Stimulated activated CD4-positive, alpha-beta T cell treated with anti-CD3 and anti-CD28 coated beads, Interleukin-12 subunit alpha, Interleukin-12 subunit beta, amount 100 ng/mL, for 48 hours (primary cell): ENCODE data around the gene CDH10.

Experiments
- DNase-seq, 3 donors: peaks; one replicate each; pipeline ENCODE4 v3.0.0-alpha.2; 2020; ENCODE audit warnings: low read depth in 2 of 3, low spot score in 1 of 3

CDH10 gene

DNA sequence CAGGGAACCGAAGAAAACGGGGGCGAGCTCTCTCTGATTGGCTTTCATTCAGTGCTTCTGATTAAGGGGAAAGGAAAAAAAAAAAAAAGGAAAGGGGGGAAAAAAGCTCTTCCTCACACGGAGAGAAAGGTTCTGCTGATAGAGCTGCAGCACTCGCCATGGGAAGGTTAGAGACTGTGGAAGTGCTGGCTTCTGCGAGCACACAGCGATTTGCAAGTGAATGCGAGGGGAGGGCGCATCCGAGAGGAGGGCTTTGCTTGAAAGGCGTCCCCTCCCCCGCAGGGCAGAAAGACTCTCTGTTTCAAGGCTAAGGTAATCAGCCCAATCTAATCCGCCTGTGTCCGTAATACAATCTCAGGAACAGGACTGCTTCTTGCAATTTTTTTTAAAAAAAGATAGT, at the start of gene CDH10:
CDH10 (minus strand) TSS at position 218 of the 400 bp plus-strand sequence. CDS start 51,488 bp downstream, outside the sequence.
- DNase-seq, result no peak

DNA sequence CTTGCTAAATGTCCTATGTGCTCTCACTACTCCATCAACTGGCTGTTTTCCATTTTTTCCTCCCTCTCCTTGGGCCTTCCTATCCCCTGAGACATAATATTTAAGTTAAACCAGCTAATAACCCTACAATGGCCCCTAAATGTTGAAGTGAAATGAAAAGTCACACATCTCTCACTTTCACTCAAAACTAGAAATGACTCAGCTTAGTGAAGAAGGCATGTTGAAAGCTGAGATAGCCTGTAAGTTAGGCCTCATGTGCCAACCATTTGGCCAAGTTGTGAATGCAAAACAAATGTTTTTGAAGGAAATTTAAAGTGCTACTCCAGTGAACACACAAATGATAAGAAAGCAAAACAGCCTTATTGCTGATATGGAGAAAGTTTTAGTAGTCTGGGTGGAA, 48.8 kb upstream of the CDH10 start:
- DNase-seq, result no peak

DNA sequence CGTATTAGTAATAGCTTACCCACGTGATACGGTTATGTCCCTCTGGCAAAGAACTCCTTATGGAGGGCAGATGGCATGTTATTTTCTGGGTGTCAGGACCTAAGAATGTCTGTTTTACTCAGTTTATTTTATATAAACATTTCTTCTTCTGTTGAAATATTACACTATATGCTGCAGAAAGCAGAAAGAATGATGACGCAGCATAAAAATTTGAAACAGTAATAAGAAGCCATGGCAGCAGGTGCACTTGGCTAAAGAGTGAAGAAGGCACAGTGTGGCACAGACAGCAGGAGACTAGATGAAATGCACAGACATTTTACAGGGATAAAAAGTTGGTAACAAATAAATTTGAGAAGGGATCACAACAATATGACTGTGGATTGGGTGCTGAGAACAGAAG, 46.3 kb upstream of the CDH10 start:
- no peak for DNase-seq

DNA sequence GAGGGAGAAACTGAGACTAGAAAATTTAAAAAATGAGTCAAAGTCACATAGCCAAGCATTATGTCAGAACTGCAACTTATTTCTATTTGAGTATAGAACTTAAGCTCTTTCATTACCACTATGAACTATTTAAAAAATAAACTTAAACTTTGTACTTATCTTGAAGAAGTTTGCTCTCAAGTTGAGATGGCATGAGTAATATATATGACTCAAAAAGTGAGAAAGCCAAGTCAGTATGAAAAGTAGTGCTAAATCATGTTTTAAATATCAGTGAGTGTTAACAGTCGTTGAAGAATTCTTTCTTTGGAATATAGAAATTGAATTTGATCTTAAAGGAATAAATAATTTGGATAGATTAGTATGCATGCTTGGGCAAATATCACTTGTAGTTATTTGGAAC, 36.3 kb upstream of the CDH10 start:
- DNase-seq, result no peak

DNA sequence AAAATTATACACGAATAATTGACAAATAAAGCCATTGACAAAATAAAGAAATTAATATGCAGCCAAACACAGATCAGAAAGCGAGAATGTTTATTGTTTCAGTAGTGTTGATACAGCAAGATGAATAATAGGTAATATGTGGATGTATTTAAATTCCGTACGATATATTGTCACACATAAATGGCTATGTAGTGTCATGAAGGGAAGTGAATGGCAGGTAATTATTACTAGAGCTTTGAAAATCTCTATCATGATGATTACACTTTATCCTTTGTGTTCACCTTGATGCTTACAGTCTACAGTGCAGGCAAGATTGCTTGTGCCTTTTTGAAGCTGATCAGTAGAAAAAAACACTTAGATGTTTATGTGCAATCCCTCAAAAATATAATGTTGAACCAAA, 23.3 kb upstream of the CDH10 start:
- DNase-seq, result no peak

DNA sequence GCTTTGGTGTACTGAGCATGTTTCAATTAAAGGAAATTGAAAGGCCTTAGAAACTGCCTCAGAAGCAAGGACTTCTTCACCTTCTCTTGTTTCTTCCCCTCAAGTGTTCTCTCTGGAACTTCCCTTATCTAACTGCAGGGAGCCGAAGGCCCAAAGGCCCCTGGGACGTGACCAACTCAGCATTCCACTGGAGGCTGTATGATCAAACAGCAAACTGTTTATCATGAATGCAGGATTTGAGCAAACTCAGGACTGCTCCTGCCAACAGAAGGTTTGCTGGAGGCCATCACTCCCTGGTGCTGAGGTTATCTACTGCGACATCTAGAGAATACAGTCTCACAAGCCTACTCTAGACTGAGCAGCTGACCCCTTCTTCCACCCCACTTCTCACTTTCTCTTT, 4.8 kb upstream of the CDH10 start:
- no peak for DNase-seq

DNA sequence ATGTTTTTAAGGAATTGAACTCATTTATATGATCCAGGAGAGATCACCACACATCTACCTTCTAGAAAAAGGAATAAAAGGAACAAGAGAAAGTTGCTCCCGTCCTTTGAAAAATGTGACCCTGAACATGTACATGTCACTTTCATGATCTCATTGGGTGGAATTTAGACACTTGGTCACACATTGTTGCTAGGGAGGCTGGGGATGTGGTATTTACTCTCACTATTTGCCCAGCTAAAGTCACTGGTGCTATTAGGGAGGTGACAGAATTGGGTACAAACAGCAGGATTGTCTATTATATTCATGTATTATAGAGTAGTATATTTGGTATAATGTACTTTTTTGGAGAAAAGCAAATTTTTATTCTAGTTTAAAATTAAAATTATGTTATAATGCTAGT, 2.1 kb upstream of the CDH10 start:
- DNase-seq, result no peak

DNA sequence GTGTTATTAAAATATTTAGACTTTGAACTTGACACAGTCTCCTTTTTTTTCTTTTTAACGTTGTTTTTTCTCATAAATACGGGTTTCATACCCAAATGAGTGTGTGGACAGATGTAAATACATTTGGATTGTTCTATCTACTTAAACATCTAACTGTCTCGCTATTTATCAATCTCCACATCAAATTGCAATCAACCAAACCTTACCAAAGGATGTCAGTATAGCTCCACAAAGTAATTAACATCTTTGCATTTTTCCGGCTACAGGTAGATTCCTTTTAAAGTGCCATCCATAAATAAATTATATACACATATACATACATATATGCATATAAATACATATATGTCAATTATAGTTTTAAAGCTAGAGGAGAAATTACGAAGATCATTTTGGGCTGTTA, 705 bp upstream of the CDH10 start:
- DNase-seq, result no peak

DNA sequence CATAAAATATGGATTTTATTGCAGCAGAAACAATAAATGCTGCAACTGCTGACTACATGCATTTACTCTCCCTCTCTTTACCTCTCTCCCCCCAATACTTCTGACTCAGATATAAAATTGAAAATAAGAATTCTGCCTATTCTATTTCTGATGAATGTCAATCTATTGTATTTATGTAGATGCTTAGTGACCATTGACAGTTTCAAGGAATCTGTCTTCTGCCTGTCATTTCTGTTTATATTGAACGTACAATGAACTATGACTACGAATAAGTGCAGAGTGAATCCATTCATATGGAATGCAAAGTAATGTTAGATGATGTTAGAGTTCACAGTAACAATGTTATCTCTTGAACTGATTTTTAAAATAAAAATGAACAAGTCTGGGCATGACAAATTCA, 898 bp downstream of the CDH10 start:
- no peak for DNase-seq

DNA sequence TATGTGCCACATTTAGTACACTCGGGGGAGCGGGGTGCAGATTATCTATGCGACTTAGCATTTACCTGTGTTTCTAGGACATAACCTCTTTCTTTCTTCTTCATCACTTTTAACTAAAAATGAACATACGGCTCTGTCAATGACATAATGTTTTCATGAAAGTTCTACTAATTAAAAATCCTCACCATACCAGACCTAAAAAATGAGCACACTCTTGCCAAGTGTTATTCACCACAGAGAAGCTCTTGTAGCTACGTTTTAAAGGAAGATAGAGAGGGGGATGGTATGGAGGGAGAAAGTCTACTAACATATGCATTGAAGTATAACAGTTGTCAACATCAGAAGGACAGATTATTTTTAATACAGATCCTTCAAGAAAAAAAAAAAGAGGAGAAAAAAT, 1.6 kb downstream of the CDH10 start:
- no peak for DNase-seq

DNA sequence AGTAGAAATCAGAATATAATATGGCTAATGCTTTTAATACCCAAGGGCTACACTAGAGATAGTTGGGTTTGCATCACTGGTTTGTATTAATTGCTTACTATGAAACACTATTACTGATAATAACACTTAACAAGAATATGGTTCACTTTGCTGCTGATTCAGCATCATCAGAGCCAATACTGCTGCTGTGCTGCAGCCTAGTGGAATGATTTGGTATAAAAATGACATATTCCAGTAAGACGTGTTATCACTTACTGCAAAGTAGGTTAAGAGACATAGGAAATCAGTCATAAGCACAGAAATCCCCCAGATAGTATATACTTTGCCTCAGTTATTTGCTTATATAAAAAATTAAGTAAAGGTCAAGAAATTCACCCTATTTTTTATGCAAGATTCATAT, 2.8 kb downstream of the CDH10 start:
- DNase-seq, result no peak

DNA sequence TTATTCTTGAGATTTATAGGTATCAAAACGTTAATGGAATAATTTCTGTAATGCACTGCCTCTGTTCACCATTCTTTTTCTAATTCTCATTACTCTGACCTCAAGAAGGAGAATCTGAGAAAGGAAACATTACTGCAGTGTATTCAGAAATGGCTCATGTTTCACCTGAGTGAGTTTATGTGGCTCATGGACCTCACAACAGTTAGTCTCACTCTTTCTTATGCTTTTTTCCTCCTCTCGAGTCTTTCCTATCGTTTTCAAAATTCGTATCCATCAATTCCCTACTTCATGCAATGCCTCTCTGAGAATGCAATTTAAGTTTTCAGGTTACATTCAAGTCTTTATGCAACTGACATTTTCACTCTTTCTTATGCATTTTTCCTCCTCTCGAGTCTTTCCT, 9.6 kb downstream of the CDH10 start:
- no peak for DNase-seq

DNA sequence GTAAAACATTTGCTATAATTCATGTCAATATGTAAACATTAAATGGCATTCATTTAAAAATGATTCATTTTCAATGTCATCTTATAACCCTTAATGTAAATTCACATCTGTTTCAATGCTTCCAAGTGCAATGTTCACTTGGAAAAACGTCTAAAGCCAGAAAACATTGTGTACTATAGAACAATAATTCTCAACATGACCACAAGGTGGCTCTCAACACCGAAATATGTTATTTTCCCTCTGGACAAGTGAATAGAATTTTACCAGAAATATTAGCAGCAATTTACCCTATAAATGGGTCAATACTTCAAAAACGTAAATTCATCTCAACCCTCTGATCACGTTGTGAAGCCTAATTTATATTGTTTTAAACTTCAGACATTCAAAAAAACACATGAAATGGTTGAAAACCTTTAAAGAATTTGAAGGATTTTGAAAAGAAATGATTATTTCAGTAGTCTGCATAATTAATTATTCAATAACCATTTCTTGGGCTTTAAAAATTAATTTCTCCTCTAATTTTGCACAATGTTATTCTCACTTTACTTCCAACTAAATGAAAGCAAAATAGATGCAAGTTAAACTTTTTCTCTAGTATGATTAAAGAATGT, 11.0 kb downstream of the CDH10 start:
- DNase-seq, result peak in 1 of 3 donors; percentile 15

DNA sequence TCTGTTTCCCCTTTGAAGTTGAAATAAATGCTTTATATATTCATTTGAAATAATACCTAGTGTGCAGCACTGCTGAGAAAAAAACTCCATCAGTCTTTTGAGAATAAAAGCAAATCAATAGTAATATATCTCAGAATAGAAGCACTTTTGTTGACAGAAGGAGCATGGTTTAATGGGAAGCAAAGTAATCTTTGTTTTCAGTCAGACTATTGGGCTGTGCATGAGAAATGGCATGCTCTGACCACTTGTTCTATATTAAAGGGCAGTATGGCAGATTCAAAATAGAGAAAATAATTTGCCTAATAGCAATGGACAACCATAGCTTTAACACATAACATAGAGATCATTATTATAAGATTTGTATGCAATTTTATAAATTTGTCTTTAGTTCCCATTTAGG, 12.4 kb downstream of the CDH10 start:
- no peak for DNase-seq

DNA sequence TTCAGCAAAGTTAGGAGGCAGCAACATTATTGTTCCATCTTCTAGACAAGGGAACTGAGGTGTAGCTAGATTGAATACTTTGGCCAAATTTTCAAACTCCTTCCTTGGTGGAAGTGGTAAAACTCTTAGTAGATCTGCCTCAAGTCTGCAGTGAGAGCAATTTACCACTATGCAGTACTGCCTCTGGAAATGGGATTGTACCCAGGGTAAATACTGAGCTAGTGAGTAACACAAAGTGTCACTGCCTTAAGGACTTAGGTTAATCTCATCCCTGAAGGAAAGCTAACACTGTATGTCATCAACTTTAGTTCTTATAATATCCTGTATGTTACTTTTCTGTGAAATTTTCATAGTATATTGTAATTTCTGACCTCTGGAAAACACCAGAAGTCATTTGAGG, 13.9 kb downstream of the CDH10 start:
- DNase-seq, result no peak

DNA sequence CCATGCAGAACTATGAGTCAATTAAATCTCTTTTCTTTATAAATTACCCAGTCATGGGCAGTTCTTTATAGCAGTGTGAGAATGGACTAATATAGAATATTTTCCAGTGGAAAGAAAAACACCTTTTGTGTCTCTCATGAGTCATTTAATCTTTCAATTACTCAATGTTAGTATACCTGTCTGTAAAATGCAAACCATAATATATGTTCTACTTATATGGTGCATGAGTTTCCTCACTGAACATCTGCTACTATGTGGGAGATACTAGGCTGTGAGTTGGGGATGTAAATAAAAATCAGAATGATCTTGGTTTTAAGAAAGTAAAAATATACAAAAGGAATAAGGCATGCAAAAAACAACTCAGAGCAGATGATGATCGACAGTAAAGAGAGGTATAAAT, 15.0 kb downstream of the CDH10 start:
- no peak for DNase-seq

DNA sequence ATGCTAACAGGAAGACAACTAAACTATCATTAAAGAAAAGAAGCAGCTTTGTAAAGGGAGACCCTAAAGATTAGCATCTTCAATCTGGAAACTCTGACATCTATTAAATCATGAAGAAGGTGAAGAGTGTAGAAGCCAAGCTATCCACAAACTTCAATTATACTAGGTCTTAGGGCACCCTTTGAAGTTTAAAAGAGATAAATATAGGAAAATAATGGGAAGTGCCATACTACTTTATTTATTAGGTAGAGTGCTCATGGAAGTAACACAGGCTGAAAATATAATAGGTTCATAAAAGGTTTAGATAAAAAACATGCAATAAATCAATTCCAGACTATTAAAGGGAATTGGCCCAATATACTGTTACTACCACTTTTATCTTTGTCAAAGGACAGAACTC, 19.9 kb downstream of the CDH10 start:
- DNase-seq, result no peak

DNA sequence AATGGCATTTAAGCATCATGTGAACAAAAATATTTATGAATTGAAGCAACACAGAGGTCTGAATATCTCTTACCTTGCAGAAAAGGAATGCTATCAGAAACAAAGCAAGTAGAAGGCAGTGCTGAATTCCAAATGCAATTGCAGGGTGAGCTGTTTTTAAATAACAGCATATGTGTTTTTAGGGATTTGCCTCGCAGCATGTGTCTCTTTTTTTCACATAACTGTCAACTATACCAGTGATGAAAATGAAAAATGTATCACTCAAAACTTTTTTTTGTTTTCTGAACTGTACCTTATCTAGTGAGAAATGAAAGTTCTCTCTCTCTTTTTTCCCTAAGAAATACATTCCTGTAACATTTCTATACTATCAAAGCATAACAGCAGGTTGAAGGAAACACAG, 21.2 kb downstream of the CDH10 start:
- no peak for DNase-seq

DNA sequence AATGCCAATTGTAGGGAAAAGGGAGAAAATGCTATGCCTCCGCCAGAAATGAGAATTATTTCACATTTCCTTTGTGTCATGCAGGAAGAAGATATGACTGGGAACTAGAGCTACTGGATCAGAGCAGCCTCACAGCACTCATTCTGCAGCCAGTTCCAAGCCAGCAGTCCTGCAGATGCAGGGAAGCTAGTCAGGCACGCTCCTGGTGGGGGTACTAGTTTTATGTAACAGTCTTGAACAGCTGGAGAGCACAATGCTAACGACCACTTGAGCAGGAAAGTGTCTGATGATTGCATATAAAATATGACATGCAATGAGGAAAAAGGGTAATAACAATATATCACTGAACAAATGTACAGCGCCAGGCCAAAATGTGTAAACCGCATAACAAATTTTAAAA, 21.7 kb downstream of the CDH10 start:
- DNase-seq, result no peak

DNA sequence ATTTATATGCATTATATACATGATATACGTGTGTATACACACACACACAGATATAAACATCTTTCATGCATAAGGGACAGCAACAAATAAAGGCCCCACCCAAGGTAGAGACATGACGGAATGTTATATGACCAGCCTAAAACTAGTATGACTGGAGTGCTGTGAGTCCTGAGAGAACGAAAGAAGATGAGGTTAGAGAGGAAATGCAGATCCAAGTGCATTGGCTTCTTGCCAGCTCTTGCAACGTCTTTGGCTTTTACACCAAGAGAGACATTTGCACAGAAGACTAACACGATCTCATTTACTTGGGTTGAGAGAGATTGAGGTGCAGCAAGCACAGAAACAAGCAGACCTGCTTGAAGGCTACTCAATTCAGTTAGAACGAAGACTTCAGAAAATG, 23.0 kb downstream of the CDH10 start:
- no peak for DNase-seq

DNA sequence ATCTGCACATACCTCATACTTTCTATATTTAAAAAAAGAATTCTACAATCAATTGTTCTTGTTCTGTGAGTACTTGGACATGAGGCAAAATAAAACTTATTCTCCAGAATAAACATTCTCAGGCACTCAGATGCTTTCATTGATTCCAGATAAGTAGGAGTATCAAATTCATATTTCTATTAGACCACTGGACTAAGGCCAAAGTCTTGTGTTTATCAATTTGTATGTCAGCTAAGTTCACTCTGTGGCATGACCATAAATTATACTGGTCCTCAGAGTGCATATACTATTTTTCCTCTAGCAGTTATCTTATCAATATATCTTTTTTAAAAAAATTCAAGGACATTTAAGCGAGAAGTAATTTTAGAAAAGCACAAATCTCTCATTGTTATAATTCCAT, 28.2 kb downstream of the CDH10 start:
- no peak for DNase-seq

DNA sequence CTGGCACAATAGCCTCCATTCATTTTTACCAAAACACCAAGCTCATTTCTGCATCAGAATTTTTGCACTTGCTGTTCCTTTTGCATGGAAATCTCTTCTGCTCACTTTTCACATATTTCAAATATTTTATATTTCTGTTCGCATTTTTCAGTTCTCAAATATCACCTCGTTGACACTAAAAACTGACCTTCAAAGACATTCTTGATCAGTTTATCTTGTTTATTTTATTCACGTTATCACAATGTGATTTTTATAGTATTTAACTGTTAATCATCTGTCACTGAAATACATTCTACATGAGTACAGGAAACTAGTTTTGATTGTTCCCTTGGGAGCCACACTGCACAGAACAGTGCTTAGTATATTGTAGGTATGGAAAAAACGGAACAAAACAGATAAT, 29.6 kb downstream of the CDH10 start:
- no peak for DNase-seq

DNA sequence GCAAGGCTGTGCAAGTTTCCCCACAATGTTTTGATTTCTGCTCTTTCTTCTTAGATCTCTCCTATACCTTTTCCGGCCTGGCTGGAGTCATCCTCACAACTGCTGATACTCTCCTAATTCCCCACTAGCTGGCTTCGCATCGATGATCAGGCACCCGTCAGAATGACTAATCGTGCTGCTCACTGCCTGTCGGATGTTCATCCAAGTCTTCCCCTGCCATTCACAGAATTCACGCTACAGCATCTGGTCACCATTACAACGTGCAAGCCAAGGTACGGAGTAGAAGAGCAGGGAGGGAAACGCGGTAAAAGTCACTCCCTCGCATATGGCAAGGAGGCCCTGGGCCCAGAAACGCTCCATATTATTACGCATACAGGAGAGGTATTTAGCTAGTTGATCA, 35.1 kb downstream of the CDH10 start:
- DNase-seq, result no peak

DNA sequence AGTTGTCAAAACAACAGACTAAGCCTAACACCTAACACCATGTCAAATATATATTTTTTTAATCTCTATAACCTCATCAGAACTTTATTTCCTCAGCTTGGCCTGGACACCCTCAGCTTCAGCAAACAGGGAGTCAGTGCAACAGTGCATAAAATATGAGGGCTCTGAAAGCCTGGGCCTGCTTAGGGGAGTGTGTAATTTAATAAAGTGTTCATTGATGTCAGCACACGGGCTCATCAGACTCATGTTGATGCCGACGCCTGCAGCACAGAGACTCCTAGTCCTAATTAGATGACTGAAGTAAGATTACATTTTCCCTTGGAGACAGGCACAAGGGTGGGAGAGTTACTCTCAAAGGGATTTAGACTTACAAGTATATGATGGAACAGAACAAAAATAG, 37.8 kb downstream of the CDH10 start:
- DNase-seq, result no peak
